ENCODE results near the gene EP300. TPM values are rescaled to one million over a fixed set of nuclear protein-coding genes. Genes with fewer than 3 reads are reported as not detected.
A peak's percentile ranks its signal among the peaks of the same experiment; 100 is the strongest.
"Not testable (repeated sequence)": the region's sequence is repeated elsewhere in the genome, so short reads cannot be mapped to it uniquely, and the experiment has no call there.

Gene EP300
- total RNA-seq, 4 donors from 2014 or later = 50.5 to 111 (median 77.7) TPM

DNA sequence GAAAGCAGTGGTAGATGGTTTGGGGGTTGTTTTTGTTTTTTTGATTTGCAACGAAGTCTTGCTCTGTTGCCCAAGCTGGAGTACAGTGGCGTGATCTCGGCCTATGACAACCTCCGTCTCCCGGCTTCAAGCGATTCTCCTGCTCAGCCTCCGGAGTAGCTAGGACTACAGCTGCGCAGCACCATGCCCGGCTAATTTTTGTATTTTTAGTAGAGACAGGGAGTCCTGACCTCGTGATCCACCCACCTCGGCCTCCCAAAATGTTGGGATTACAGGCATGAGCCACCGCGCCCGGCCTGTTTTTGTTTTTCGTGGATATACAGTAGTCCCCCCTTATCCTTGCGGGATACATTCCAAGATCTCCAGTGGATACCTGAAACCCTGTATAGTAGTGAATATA, 6.6 kb downstream of the EP300 start:
- H3K4me1 ChIP-seq = peaks cover 75 to 100% (median 97%) of the 10 kb centered on the region in 4 donors
- intact Hi-C loops (cut with DNase I) = no loop called here
- 84% methylated on average over 16 of the region's 16 CpGs for WGBS

DNA sequence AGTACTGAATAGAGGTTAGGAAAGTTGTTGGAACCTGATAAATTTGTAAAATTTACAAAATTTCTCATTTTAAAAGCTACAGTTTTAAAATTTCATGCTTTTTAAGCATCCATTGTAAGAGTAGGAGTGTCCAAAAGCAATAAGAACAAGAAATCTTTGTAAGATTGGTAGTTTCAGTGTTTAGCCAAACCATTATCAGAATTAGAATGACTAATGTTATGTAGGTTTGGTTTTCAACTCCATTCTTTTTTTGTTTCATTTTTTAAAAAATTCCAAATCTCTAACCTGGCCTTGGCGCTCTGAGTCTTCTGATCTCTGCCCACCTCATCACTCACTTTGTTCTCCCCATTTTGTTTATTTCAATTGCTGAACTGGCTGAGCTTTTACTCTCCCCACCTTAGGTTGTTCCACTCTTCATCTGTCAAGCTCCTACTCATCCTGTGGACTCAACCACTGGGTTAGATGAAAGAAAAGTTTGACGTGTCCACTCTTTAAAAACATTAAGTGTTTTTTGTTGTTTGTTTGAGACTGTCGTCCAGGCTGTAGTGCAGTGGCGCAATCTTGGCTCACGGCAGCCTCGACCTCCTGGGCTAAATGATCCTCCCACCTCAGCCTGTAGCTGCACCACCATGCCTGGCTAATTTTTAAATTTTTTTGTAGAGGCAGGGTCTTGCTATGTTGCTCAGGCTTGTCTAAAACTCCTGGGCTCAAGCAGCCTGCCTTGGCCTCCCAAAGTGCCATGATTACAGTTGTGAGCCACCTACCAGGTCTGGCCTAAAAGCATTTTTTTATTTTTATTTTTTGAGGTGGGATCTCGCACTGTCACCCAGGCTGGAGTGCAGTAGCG, 14.0 kb downstream of the EP300 start:
- Histone ChIP-seq H3K9me3 (no peaks in the 10 kb centered on the region), H3K27me3 (no peaks in the 10 kb centered on the region), H3K4me3 (no peak overlapping the region), H3K36me3 (peaks cover 0 to 15% (median 7%) of the 10 kb centered on the region in 4 donors), H3K4me1 (peaks cover 34 to 75% (median 67%) of the 10 kb centered on the region in 4 donors), H3K27ac (replicated peaks in 1 of 4) (peak overlapping the region in 3 of 4 donors; percentile 15 to 50 (median 17))
- 61% methylated on average over 8 of the region's 8 CpGs for WGBS
- intact Hi-C loops (cut with DNase I) = no loop called here
- TF ChIP-seq POLR2A (IDR thresholded peaks at IDR 0.05; ENCODE audit: low read depth) (no peak), EP300 (IDR thresholded peaks at IDR 0.05) (no peak), POLR2AphosphoS5 (IDR thresholded peaks at IDR 0.05) (no peak)
- TF ChIP-seq, protein P1, sequence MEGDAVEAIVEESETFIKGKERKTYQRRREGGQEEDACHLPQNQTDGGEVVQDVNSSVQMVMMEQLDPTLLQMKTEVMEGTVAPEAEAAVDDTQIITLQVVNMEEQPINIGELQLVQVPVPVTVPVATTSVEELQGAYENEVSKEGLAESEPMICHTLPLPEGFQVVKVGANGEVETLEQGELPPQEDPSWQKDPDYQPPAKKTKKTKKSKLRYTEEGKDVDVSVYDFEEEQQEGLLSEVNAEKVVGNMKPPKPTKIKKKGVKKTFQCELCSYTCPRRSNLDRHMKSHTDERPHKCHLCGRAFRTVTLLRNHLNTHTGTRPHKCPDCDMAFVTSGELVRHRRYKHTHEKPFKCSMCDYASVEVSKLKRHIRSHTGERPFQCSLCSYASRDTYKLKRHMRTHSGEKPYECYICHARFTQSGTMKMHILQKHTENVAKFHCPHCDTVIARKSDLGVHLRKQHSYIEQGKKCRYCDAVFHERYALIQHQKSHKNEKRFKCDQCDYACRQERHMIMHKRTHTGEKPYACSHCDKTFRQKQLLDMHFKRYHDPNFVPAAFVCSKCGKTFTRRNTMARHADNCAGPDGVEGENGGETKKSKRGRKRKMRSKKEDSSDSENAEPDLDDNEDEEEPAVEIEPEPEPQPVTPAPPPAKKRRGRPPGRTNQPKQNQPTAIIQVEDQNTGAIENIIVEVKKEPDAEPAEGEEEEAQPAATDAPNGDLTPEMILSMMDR (IDR thresholded peaks at IDR 0.05) = no peak
- DNase-seq (ENCODE audit: extremely low spot score) = no peak

More for the DNA sequence above, 6.6 kb downstream of the EP300 start:
- no peaks in the 10 kb centered on the region for H3K27me3 ChIP-seq
- no peak for DNase-seq (ENCODE audit: extremely low spot score)
- H3K4me3 ChIP-seq = no peak overlapping the region
- H3K9me3 ChIP-seq = no peaks in the 10 kb centered on the region
- no peak overlapping the region for H3K27ac ChIP-seq (replicated peaks in 1 of 4)
- H3K36me3 ChIP-seq = no peaks in the 10 kb centered on the region
- TF ChIP-seq POLR2AphosphoS5 (IDR thresholded peaks at IDR 0.05) (no peak), POLR2A (IDR thresholded peaks at IDR 0.05; ENCODE audit: low read depth) (no peak), EP300 (IDR thresholded peaks at IDR 0.05) (no peak)
- TF ChIP-seq, protein P1 (IDR thresholded peaks at IDR 0.05) = no peak

DNA sequence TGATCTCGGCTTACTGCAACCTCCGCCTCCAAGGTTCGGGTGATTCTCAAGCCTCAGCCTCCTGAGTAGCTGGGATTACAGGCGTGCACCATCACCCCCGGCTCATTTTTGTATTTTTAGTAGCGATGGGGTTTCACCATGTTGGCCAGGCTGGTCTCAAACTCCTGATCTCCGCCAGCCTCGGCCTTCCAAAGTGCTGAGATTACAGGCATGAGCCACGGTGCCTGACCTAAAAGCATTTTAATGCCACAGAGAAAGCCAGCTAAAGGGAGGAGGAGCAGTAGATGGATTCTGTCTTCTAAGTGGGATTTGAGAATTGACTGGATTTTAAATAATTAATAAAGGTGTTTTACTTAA, 14.6 kb downstream of the EP300 start:
- H3K9me3 ChIP-seq; intact Hi-C loops (cut with DNase I); DNase-seq (ENCODE audit: extremely low spot score); H3K27me3 ChIP-seq; H3K4me3 ChIP-seq: not testable (repeated sequence)
- WGBS = 87% methylated on average over 9 of the region's 9 CpGs
- peak overlapping the region in 3 of 4 donors; percentile 15 to 50 (median 17) for H3K27ac ChIP-seq (replicated peaks in 1 of 4)
- H3K4me1 ChIP-seq = peaks cover 29 to 72% (median 61%) of the 10 kb centered on the region in 4 donors
- peaks cover 0 to 21% (median 7%) of the 10 kb centered on the region in 4 donors for H3K36me3 ChIP-seq

DNA sequence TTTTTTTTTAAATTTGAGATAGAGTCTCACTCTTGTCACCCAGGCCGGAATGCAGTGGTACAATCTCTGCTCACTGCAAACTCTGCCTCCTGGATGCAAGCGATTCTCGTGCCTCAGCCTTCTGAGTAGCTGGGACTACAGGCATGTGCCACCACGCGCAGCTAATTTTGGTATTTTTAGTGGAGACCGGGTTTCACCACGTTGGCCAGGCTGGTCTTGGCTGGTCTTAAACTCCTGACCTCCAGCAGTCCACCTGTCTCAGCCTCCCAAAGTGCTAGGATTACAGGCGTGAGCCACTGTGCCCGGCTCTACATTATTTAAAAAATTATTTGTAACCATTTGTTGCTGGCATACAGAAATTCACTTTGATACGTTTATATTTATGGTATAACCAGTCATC, 18.6 kb downstream of the EP300 start:
- intact Hi-C loops (cut with DNase I) = no loop called here
- DNase-seq (ENCODE audit: extremely low spot score) = no peak
- H3K36me3 ChIP-seq = peaks cover 0 to 22% (median 7%) of the 10 kb centered on the region in 4 donors
- no peak overlapping the region for H3K4me3 ChIP-seq
- no peaks in the 10 kb centered on the region for H3K9me3 ChIP-seq
- no peak for TF ChIP-seq EP300 (IDR thresholded peaks at IDR 0.05)
- TF ChIP-seq POLR2A (IDR thresholded peaks at IDR 0.05; ENCODE audit: low read depth) = no peak
- TF ChIP-seq POLR2AphosphoS5 (IDR thresholded peaks at IDR 0.05) = no peak
- TF ChIP-seq, protein P1 (IDR thresholded peaks at IDR 0.05) = no peak
- no peaks in the 10 kb centered on the region for H3K27me3 ChIP-seq
- peaks cover 24 to 75% (median 54%) of the 10 kb centered on the region in 4 donors for H3K4me1 ChIP-seq
- WGBS = 84% methylated on average over 10 of the region's 10 CpGs
- H3K27ac ChIP-seq (replicated peaks in 1 of 4) = no peak overlapping the region

DNA sequence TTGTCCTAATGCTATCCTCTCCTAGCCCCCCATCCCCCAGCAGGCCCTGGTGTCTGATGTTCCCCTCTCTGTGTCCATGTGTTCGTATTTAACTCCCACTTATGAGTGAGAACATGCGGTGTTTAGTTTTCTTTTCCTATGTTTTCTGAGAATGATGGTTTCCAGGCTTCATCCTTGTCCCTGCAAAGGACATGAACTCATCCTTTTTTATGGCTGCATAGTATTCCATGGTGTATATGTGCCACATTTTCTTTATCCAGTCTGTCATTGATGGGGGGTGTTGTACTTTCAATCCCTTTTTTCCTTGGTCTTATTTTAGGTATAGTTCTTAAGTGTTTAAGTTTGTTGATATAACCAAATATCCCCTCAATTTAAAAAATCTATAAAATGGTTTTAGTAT, 23.9 kb downstream of the EP300 start:
- WGBS = 98% methylated on average over 2 of the region's 2 CpGs
- H3K36me3 ChIP-seq = peaks cover 0 to 53% (median 31%) of the 10 kb centered on the region in 4 donors
- peaks cover 13 to 68% (median 40%) of the 10 kb centered on the region in 4 donors for H3K4me1 ChIP-seq
- no peak overlapping the region for H3K27ac ChIP-seq (replicated peaks in 1 of 4)
- no peaks in the 10 kb centered on the region for H3K27me3 ChIP-seq
- H3K9me3 ChIP-seq = no peaks in the 10 kb centered on the region
- DNase-seq (ENCODE audit: extremely low spot score) = no peak
- intact Hi-C loops (cut with DNase I) = no loop called here
- H3K4me3 ChIP-seq = no peak overlapping the region
- TF ChIP-seq EP300 (IDR thresholded peaks at IDR 0.05) (no peak), POLR2A (IDR thresholded peaks at IDR 0.05; ENCODE audit: low read depth) (no peak), POLR2AphosphoS5 (IDR thresholded peaks at IDR 0.05) (no peak)
- TF ChIP-seq, protein P1 (IDR thresholded peaks at IDR 0.05) = no peak

All from esophagus muscularis mucosa (tissue), 4 donors.